Hypothalamus (tissue), 51 donors: ENCODE results near the gene LCE3D.

Source experiments
- DNase-seq, 51 donors: peaks; one replicate each; lab custom pipeline; 2025; lab: John Stamatoyannopoulos, UW

Gene LCE3D

GRCh38 chr1:152533327-152533938 lies 46.9 kb downstream of the LCE3D start:
- no peak for DNase-seq
